Stimulated activated naive CD4-positive, alpha-beta T cell treated with Interleukin-2 at 50 U/mL for 16 hours (primary cell): ENCODE results near the gene EEPD1.

Source experiments
- DNase-seq: peaks from one replicate; lab custom pipeline; 2025; lab: John Stamatoyannopoulos, UW

Gene EEPD1

DNA sequence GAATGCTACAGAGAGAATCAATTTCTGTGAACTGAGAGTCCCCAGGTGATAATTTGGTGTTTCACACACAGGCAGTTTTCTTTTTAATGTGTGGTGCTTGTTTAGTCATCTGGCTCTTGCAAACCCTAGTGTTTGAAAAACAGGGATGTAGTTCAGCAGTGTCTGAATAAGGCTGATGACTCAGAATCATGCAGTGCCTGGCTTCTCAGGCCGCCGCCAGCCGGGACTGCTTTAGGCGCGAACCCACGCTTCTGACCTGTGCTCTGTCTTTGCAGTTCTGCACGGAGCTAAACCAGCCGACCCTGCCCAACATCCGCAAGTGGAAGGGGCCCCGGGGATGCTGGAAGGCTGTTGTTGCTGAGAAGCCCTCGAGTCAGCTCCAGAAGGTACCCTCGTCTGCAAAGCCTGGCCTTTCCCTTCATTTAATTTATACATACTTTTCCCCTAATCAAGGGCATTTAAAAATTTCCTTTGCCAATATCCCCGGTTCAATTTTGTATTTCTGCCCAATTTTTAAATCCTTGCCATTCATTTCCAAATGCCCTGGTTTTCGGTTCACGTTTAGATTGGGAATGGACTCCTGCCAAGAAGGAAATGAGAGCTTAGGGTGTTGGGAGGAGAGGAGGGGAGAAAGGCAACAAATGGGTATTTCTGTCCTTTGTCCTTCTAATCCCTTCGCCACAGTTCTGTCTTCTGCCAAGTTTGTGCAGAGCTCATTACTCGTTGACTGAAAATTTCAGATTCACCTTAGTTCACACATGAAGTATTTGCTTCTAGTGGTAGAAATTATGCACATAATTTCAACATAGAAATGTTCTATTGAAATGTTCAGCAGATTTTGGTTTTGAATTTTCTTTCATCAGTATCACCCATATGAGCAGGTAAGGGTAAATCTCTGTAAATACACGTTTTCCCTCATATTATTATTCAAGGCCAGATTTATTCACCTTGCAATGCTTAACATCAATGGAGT is 128.1 kb downstream of the EEPD1 start:
- no peak for DNase-seq

DNA sequence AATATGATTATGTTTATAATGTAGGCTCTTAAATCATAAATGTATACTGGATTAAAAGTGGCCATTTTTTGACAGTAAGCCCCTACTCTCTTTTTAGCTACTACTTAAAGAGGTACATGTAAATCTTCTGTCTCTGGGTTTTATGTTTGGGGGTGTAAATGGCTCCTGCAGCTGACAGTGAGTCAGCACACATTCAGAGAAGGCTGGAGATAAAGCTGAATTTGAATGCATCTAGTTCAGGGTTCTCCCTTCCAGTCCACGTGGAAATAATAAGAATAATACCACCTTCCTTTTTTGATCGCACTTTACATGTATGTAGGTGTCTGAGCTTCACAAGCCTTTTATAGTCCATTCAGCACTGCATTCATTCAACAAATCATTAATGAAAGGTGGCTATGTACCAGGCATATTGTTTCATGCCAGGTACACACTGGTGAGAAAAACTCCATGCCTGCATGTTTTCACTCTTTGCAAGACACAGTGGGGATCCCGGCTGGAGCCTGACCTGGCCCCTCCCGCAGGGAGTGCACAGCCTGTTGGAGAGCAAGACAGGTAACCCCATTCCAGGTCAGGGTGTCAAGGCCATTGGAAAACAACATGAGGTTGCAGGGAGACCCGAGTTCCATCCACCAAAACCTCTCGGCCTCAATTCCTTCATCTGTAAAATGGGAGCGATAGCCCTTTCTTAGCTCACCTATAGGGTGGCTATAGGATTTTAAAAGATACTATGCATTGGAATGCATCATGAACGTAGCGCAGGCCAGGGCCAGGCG is 129.1 kb downstream of the EEPD1 start:
- no peak for DNase-seq

DNA sequence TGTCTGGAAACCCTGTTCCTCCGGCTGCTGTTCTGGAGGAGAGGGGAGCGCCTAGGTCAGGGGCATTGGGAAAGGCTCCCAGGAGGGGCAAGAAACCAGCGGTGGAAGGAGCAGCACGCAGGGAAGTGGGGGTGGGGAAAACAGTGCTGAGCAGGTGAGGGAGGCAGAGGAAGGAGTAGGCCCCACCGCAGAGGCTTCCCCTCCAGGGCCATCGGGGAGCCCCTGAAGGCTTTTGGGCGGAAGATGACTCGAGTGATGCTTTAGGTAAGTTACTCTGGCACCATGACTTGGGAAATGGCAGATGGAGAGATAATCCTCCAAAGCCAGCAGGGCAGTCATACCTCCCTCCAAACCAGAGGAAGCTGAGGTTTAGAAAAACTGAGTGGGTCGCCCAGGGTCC is 130.1 kb downstream of the EEPD1 start:
- DNase-seq: no peak

DNA sequence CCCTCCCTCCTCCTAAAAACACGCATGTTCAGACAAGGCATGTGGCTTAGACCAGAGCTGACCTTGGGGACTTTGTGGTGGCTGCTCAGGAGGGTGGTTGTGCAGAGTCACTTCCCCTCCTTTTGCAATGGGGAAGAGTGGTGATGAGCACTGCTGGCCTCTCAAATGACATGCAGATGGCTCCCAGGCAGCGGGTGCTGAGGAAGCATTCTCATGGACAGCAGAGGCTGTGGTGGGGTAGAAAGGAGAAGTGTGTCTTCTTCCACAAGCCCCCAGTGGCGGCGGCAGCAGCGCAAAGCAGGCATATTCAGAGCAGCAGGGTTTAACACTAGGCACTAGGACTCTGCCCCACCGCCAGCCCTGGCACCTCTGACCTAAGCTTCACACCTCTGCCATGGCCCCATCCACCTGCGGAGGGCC is 130.7 kb downstream of the EEPD1 start:
- DNase-seq: no peak

DNA sequence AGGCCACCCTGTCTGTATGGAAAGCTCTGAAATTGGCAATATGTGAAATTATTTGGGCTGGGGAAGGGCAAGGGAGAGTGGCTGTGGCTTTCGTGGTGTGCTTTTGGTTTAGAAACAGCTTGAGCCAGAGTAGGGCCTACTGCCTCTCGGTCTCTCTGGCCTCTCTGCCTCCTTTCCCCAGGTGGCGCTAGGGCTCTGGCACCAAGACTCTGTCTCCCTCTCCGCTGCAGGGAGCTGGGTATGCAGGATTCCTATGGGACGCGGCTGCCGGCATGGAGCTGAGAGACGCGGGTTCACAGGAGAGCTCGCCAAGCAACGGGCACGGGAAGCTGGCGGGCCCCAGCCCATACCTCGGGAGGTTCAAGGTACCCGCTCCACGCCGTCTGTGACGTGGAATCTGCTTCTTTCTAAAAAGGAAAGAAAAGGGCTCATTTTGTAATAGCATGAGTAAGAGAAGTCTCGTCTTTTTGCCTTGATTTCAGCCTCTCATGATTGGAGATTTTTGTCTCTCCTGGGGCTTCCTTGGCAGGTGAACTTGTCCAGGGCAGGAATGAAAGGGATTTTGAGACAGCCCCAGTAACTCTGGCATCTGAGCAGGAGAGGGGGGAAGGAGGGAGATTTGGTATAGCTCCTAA is 131.5 kb downstream of the EEPD1 start:
- no peak for DNase-seq

DNA sequence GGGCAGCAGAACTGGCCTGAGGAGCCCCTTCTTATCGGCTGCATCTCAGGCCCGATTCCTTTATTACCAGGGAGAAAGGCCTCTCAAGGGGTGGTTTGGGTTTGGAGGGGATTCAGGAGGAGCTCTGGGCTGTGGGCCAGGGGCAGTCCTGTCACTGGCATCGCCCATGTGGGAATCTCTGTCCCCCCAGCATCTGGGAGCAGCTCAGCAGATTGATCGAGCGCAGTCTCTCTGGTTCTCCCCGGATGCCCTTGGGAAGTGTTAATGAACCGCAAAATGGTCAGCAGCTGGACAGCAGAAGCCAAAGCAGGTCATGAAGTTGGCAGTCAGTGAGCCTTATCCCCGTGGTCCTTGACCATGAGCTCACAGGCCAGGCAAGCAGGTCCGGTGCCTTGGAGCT is 132.2 kb downstream of the EEPD1 start:
- no peak for DNase-seq

DNA sequence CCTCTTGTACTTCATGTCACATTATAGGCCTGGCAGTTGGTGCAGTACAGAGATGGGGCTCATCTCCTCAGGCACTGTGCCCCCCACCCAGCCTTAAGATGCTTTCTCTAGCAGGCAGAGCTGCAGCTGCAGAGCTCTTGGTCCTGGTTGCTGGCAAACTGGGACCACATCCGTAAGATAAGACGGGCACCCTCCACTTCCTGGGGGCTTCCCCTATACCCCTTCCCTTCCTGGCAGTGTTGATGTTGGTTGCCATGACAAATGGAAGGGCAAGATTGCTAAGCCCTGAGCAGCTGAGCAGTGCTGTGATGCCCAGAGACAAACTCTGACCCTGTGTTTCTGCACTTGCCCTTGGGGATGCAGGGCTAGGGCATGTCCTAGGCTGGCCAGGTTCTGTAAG is 133.2 kb downstream of the EEPD1 start:
- peak; percentile 51 for DNase-seq

DNA sequence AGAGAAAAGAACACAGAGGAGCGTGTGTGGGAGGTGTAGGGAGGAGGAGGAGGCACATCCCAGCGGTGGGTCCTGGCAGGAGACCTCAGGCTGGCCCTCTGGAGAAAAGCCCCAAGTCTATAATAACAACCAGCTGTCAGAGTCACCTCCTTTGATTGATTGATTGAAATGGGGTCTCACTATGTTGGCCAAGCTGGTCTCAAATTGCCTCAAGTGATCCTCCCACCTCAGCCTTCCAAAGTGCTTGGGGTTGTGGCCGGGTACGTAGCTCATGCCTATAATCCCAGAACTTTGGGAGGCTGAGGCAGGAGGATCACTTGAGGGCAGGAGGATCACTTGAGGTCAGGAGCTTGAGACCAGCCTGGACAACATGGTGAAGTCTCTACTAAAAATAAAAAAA is 133.6 kb downstream of the EEPD1 start:
- DNase-seq: no peak

DNA sequence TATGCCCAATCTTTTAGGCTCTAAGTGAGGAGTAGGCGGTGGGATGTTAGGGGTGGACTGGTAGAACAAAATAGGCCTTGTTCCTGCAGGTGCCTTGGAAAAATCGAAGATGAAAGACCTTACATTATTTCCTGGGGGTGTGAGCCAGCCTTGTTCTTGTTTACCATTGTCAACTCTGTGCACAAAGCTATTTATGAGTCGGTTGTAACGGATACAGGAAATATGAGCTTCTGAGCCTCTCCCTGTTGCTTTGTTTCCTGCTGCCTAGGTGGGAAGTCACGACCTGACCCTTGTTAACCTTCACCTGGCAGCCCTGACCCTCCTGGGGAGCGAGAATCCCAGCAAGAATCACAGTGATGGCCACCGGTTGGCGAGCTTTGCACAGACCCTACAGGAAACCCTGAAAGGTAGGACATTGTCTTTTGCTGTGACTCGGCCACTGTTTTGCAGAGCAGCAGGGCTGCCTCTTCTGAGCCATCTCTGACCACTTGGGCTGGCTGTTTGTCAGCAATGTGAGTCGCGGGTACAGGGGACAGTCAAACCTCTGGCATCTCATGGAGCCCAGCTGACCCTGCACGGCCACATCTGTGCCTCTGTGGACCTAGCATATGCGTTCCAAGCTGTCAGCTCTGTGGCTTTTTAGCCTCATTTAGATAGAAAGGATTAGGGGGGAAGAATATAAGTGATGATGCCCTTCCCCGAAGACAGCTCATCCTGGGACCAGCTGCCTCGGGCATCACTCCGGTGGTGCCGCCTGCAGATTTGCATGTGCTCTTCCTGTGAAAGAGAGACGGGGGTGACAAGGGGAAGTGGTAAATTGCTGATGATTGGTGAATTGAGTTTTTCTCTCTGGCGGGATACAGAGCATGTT is 134.6 kb downstream of the EEPD1 start:
- DNase-seq: peak; percentile 24

DNA sequence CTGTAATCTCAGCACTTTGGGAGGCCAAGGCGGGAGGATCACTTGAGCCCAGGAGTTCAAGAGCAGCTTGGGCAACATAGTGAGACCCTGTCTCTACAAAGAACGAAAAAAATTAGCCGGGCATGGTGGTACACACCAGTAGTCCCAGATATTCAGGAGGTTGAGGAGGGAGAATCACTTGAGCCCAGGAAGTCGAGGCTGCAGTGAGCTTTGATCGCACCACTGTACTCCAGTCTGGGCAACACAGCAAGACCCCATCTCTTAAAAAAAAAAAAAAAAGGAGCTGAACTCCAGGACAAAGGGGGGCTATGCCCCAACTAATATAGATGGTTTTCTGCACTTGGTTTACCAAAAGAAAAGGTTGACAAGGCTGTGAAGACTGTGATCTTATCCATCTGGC is 135.4 kb downstream of the EEPD1 start:
- no peak for DNase-seq

DNA sequence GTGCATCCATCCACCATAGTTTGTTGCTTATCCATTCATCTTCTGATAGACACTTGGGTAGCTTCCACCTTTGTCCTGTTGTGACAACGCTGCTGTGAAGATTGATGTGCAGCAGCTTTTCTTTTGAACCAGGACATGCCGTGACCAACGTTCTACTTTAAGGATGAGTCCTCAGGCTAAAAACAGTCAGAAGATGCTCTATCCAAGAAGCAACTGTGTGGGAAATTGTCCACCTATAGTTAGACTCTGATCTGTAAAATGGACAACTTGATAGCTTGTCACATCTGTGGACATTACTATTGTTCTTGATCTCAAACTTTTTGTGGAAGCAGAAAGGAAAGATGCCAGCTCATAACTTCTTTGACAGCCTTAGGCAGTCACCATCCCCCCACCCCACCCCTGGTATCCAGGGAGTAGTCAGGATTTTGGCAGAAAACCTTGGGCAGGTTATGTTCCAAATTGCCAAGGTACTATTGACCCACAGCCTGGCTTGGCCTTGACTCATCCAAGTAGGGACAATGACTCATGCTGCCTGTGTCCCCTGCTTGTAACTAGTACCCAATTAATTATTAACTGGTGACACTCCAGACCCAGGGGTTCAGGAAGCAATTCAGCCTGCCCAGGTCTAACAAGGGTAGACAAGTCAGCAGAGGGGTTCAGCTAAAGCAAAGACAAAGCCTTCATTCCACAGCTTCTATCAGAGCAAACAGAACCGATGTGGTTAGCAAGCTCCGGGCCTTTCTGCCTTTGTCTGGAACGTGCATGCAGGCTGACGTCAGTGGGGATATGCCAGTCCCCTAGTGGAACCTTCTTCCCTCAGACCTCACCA is 137.0 kb downstream of the EEPD1 start:
- no peak for DNase-seq

DNA sequence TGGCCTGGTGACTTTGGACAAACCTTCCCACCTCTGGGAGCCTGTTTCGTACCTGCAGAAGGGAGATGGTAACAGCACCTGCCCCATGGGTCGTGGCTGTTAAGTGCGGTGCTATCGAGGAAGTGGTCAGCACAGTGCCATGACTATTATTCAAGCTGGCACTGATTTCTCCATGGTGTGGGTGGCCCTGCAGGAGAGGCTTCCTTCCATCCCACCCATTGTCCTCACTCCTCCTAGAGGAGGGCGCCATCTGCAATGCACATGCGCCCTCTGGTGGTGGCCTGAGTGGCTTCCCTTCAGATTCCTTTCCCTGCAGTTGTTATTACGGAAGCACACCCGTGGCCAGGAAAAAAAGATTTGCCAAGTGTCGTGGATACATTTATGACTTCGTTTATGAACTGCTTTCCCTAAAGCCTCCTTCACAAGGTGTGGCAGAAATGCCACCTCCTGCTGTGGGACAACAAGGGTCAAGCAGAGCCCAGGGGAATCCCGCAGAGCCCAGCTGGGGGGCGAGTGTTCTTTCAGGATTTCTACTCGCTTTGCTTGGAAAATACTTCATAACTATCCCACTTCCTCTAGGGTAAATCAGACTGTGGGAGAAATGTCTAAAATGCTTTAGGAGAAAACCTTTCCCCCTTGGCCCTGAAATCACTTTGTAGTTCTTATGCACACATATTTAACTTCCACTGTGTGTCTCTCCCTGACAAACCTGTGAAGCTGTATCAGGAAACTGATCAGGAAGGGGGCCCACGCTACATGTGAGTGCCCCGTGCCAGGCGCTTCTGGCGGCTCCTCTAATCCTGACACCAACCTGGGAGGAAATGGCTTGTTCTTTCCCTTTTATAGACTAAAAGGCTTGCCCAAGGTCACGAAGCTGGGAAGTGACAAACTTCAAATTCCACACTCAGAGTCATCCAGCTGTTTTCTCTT is 138.6 kb downstream of the EEPD1 start:
- peak; percentile 68 for DNase-seq

DNA sequence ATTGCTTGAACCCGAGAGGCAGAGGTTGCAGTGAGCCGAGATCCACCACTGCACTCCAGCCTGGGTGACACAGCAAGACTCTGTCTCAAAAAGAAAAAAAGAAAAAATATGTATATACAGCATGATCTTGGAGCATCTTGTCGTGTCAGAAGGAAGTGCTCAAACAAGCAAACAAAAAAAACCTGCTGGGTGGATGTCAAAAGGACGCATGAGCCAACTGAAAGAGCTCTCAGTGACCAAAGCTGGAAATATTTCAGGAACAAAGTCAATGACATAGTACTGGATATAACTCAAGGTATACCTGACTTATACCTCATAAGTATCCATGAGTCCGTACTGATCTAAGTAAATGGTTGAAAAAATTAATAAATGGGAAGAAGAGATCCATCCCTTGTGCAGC is 142.0 kb downstream of the EEPD1 start:
- DNase-seq: no peak

DNA sequence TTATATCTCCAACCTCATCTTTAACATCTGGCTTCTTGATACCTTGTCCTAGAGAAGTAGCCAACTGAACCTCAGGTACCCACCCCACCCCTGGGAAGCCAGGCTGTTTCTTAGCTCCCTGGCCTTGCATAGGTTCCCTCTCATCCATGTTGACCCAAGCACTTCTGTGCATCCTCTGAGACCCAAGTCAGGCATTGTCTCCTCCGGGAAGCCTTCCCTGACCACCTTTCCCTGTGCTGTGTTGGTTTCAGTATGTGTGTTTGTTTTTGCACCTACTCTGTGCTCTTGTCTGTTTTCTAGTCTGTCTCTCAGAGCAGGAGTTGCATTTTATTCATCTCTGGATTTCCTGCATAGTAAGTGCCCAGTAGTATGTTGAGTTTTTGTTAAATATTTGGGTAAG is 143.2 kb downstream of the EEPD1 start:
- DNase-seq: no peak

DNA sequence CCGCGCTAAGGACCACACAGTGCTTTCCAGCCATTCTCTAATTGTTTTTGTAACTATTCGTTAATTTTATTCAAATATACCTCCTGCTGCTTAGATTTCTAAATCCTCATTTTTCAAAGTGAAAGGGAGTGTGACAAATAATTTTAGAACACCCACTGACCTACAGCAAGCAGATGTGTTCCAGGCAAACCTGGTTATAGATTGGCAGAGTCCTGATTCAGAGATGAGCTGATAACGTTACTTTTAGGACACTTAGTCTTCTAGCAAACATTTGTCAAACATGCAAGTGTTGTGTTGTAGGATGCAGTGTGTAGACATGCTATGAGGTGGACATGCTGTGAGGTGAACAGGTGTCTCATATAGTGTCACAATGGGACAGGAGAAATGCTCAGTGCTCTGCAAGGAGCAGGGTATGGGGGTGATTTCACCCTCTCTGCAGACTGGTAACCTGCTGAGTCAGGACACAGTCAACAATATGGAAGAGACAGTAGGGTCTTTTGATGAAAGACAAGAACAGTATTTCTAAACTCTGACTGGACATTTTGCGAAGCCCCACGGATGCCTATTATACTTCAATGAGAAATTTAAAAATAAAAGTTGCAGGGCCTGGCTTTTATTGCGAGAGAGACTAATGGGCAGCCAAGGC is 144.4 kb downstream of the EEPD1 start:
- DNase-seq: no peak

DNA sequence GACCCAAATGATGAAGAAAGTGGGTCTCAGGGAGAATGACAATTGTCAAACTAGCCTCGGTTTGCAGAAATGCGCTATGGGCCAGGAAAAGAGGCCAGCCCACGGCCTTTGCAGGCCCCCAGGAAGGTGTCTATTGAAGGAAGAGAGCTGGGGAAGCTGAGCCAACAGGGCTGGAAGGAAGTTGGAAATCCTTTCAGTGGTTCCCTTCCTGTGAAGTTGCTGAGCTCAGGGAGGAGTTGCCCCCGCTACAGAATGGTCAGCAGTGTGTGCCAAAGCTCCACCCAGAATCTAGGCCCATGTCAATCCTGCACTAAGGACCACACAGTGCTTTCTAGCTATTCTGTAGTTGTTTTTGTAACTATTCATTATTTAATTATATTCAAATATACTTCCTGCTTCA is 145.1 kb downstream of the EEPD1 start:
- DNase-seq: no peak

DNA sequence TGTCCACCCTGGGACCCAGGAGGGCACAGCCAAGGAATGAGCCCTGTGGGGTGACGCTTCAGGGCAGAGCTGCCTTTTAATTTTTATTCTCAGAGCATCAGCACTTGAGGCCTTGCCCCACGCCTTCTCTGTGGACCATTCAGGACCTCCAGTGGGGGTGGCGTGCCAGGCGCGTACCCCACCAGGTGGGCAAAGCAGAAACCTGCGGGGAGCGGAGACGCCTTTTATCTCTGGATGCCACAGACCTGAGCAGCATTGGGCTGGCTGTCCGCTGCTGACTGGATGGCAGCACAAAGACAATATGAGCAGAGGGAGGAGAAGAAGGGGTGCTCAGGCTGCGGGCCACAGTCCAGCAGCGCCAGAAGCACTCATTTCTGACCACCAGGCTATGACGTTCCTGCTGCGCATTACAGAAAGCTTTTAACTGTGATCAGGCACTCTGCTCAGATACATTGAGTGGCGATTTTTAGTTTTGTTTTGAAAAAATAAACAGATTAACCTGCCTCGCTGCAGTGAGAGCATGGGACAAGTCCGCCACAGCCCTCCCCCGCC is 146.2 kb downstream of the EEPD1 start:
- DNase-seq: no peak

DNA sequence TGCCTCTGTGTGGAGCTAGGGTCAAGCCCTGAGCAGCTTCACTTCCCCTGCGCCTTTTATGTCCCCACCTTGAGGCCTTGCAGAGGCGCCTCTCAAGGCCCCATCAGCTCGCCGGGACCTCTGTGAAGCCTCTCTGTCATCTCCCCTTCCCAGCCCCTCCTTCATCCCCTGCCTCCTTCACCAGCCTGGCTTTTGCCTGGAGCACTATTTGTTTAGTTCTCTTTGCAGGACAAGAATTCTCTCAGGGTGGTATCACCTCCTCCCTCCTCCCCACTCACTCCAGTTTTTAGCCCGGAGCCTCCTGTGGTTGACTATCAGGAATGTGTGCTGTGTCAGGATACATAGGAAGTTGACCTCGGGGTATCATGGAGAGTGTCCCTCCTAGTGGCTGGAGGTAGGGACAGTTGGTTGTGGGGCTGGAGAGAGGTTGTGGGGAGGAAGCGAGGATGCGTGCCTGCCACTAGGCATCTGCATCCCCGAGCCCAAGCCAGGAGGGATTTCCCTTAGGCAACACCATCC is 146.8 kb downstream of the EEPD1 start:
- no peak for DNase-seq
